CD14-positive monocyte (primary cell): ENCODE data around the gene FGF14. TPM values are rescaled to one million over a fixed set of nuclear protein-coding genes. Genes with fewer than 3 reads are reported as not detected.

Experiments used
- DNase-seq, 3 donors: peaks; one replicate each; pipeline ENCODE4 v3.0.0-alpha.2; 2011 to 2022
- H2AFZ ChIP-seq: 2 replicates; pipeline ENCODE4 v1.6.0; 2012; ENCODE audit warnings: mild to moderate bottlenecking, low read depth, low read length, inconsistent platforms; ENCODE audit not compliant: insufficient read depth, poor library complexity, severe bottlenecking
- H3K27ac ChIP-seq, 2 donors: 1 replicate in 1 of 2; 2 replicates in 1 of 2; pipeline ENCODE4 v1.5.1; 2012 to 2013; ENCODE audit warnings: low read length in 2 of 2, control low read depth in 1 of 2, inconsistent platforms in 1 of 2, low read depth in 1 of 2, mild to moderate bottlenecking in 1 of 2
- H3K27me3 ChIP-seq, 2 donors: one replicate each; pipeline versions ENCODE4 v1.6.0 to v1.6.1; 2011 to 2013; ENCODE audit warnings: low read length in 2 of 2; ENCODE audit not compliant: control insufficient read depth in 2 of 2, insufficient read depth in 2 of 2
- H3K36me3 ChIP-seq, 2 donors: replicated peaks in 1 of 2; 1 replicate in 1 of 2; 2 replicates in 1 of 2; pipeline versions ENCODE4 v1.5.1 to v1.6.1; 2012 to 2013; ENCODE audit warnings: low read length in 2 of 2, control low read depth in 1 of 2, inconsistent platforms in 1 of 2, mild to moderate bottlenecking in 1 of 2; ENCODE audit not compliant: insufficient read depth in 2 of 2, control insufficient read depth in 1 of 2
- H3K4me1 ChIP-seq, 2 donors: 1 replicate in 1 of 2; 2 replicates in 1 of 2; pipeline versions ENCODE4 v1.5.1 to v1.6.1; 2012 to 2013; ENCODE audit warnings: low read length in 2 of 2, control low read depth in 1 of 2, inconsistent platforms in 1 of 2, mild to moderate bottlenecking in 1 of 2, moderate library complexity in 1 of 2; ENCODE audit not compliant: insufficient read depth in 2 of 2, control insufficient read depth in 1 of 2
- H3K4me2 ChIP-seq: replicated peaks from 2 replicates; pipeline ENCODE3; 2012; ENCODE audit warnings: low read length, moderate library complexity, mild to moderate bottlenecking; ENCODE audit not compliant: poor library complexity, severe bottlenecking; ENCODE audit errors: extremely low read depth
- H3K4me3 ChIP-seq, 3 experiments: fragments of 200-600 bp in 1 of 3; sonication (generic) in 1 of 3; replicated peaks in 1 of 3; 1 replicate in 2 of 3; 2 replicates in 1 of 3; pipeline ENCODE4 v1.5.1; 2011 to 2013; ENCODE audit warnings: low read length in 3 of 3, mild to moderate bottlenecking in 3 of 3, control low read depth in 2 of 3, low read depth in 2 of 3, inconsistent platforms in 1 of 3, moderate library complexity in 1 of 3
- H3K79me2 ChIP-seq: 2 replicates; pipeline ENCODE4 v1.6.0; 2012; ENCODE audit warnings: mild to moderate bottlenecking, control low read depth, inconsistent platforms, low read length, moderate library complexity; ENCODE audit not compliant: insufficient read depth
- H3K9ac ChIP-seq: 2 replicates; pipeline ENCODE4 v1.6.0; 2017; ENCODE audit warnings: low read length, mild to moderate bottlenecking; ENCODE audit not compliant: insufficient read depth, poor library complexity, severe bottlenecking
- H3K9me3 ChIP-seq, 2 donors: replicated peaks in 1 of 2; 1 replicate in 1 of 2; 2 replicates in 1 of 2; pipeline versions ENCODE4 v1.5.1 to v1.6.1; 2012 to 2013; ENCODE audit warnings: low read length in 2 of 2, control low read depth in 1 of 2; ENCODE audit not compliant: control insufficient read depth in 1 of 2, insufficient read depth in 1 of 2
- H4K20me1 ChIP-seq: 2 replicates; pipeline ENCODE4 v1.6.0; 2012; ENCODE audit warnings: mild to moderate bottlenecking, low read length, control low read depth, moderate library complexity; ENCODE audit not compliant: insufficient read depth
- H3K27ac Mint-ChIP-seq, 7 donors: one replicate each; pipeline ENCODE4 v1.8.0; 2020; ENCODE audit warnings: mild to moderate bottlenecking in 7 of 7, mixed read lengths in 7 of 7, moderate library complexity in 6 of 7, inconsistent platforms in 2 of 7
- H3K27me3 Mint-ChIP-seq, 3 donors: one replicate each; pipeline ENCODE4 v1.8.0; 2021 to 2022; ENCODE audit warnings: low read depth in 3 of 3, mild to moderate bottlenecking in 3 of 3, mixed read lengths in 3 of 3, moderate library complexity in 3 of 3, inconsistent platforms in 1 of 3
- H3K36me3 Mint-ChIP-seq, 2 donors: one replicate each; pipeline ENCODE4 v1.8.0; 2020; ENCODE audit warnings: mixed read lengths in 2 of 2, inconsistent platforms in 1 of 2, mild to moderate bottlenecking in 1 of 2
- H3K4me1 Mint-ChIP-seq: one replicate; pipeline ENCODE4 v1.8.0; 2020; ENCODE audit warnings: mild to moderate bottlenecking, mixed read lengths
- H3K4me3 Mint-ChIP-seq, 2 donors: one replicate each; pipeline ENCODE4 v1.8.0; 2020; ENCODE audit warnings: mild to moderate bottlenecking in 2 of 2, mixed read lengths in 2 of 2, moderate library complexity in 1 of 2
- H3K9me3 Mint-ChIP-seq, 7 donors: one replicate each; pipeline ENCODE4 v1.8.0; 2020 to 2022; ENCODE audit warnings: mixed read lengths in 7 of 7, mild to moderate bottlenecking in 6 of 7, moderate library complexity in 6 of 7, inconsistent platforms in 2 of 7
- CTCF ChIP-seq: fragments of 200-600 bp; IDR thresholded peaks from one replicate; pipeline ENCODE4 v1.8.0; 2022; ENCODE audit warnings: antibody characterized with exemption, mild to moderate bottlenecking
- WGBS: methylation state at CpG from one replicate; pipeline ENCODE4 v1.1.5; 2013; ENCODE audit warnings: missing lambda C conversion rate; ENCODE audit not compliant: insufficient coverage; 5-methylcytosine and 5-hydroxymethylcytosine counted together
- intact Hi-C, 2 donors: fragments of 100-400 bp; cut with micrococcal nuclease; formaldehyde crosslinking; loops; one replicate each; pipeline versions ENCODE4 v1.15.0 to v1.15.1; 2023
- polyA plus RNA-seq, 3 donors: library from polyadenylated mRNA; depleted of rRNA in 1 of 3; unstranded in 2 of 3; stranded (reverse) in 1 of 3; fragments of 300-500 nt in 2 of 3; fragments of >200 nt in 1 of 3; fragmentation: Illumina TruSeq in 2 of 3; gene quantifications; 1 replicate in 2 of 3; 2 replicates in 1 of 3; pipeline ENCODE4 v1.2.3, GENCODE V29; 2012 to 2021

The FGF14 gene
- polyA plus RNA-seq, 3 donors: not detected

GRCh38 chr13:102322211-102322610 is 79.6 kb downstream of the FGF14 start:
- Histone ChIP-seq H3K9ac (no peak overlapping the region), H3K79me2 (no peaks in the 10 kb centered on the region), H3K4me3 (no peak overlapping the region), H2AFZ (no peak overlapping the region), H3K4me1 (no peaks in the 10 kb centered on the region), H3K36me3 (no peaks in the 10 kb centered on the region), H3K4me2 (no peak overlapping the region), H3K9me3 (no peaks in the 10 kb centered on the region), H3K27ac (no peak overlapping the region), H3K27me3 (no peaks in the 10 kb centered on the region), H4K20me1 (no peaks in the 10 kb centered on the region)
- intact Hi-C loops: no loop called here
- TF ChIP-seq CTCF: no peak
- H3K4me3 Mint-ChIP-seq: no peak overlapping the region
- no peaks in the 10 kb centered on the region for H3K36me3 Mint-ChIP-seq
- DNase-seq: no peak
- peaks cover 0 to 1% (median 0%) of the 10 kb centered on the region in 3 donors for H3K27me3 Mint-ChIP-seq
- no CpG with 5 or more reads among the region's 3 CpGs for WGBS
- H3K27ac Mint-ChIP-seq: no peak overlapping the region
- H3K9me3 Mint-ChIP-seq: peaks cover 0 to 5% (median 0%) of the 10 kb centered on the region in 7 donors
- H3K4me1 Mint-ChIP-seq: no peaks in the 10 kb centered on the region

- no peak overlapping the region for H3K9ac ChIP-seq
- no peak for TF ChIP-seq CTCF
- H4K20me1 ChIP-seq: no peaks in the 10 kb centered on the region
- no peak overlapping the region for H3K27ac ChIP-seq
- H3K27ac Mint-ChIP-seq: no peak overlapping the region
- H3K4me1 Mint-ChIP-seq: no peaks in the 10 kb centered on the region
- H3K79me2 ChIP-seq: no peaks in the 10 kb centered on the region
- H2AFZ ChIP-seq: no peak overlapping the region
- no peak overlapping the region for H3K4me3 Mint-ChIP-seq
- no peak for DNase-seq
- no peak overlapping the region for H3K4me3 ChIP-seq
- intact Hi-C loops: no loop called here
- WGBS: 81% methylated on average over 3 of the region's 5 CpGs
- no peaks in the 10 kb centered on the region for H3K9me3 ChIP-seq
- H3K4me1 ChIP-seq: no peaks in the 10 kb centered on the region
- peaks cover 0 to 1% (median 0%) of the 10 kb centered on the region in 3 donors for H3K27me3 Mint-ChIP-seq
- H3K4me2 ChIP-seq: no peak overlapping the region
- peaks cover 0 to 5% (median 0%) of the 10 kb centered on the region in 7 donors for H3K9me3 Mint-ChIP-seq
- H3K36me3 Mint-ChIP-seq: no peaks in the 10 kb centered on the region
- H3K27me3 ChIP-seq: no peaks in the 10 kb centered on the region
- no peaks in the 10 kb centered on the region for H3K36me3 ChIP-seq
These were observed 83.6 kb downstream of the FGF14 start for GRCh38 chr13:102318233-102318632.
